HUES64 (cell line): ENCODE results near the gene CYP27B1. TPM values are rescaled to one million over a fixed set of nuclear protein-coding genes. Genes with fewer than 3 reads are reported as not detected.

Source experiments
- H3K27ac ChIP-seq: 2 replicates; pipeline ENCODE4 v1.7.0; 2013; ENCODE audit warnings: low read depth, low read length, inconsistent platforms
- H3K27me3 ChIP-seq: 2 replicates; pipeline ENCODE4 v1.6.1; 2013; ENCODE audit warnings: mild to moderate bottlenecking, low read length; ENCODE audit not compliant: insufficient read depth
- H3K36me3 ChIP-seq: 2 replicates; pipeline ENCODE4 v1.6.1; 2013; ENCODE audit warnings: mild to moderate bottlenecking, low read length; ENCODE audit not compliant: insufficient read depth
- H3K4me1 ChIP-seq: 2 replicates; pipeline ENCODE4 v1.6.1; 2013; ENCODE audit warnings: mild to moderate bottlenecking, low read length, moderate library complexity; ENCODE audit not compliant: insufficient read depth
- H3K4me3 ChIP-seq: 2 replicates; pipeline ENCODE4 v1.5.1; 2013; ENCODE audit warnings: mild to moderate bottlenecking, low read length, moderate library complexity
- H3K9ac ChIP-seq: 2 replicates; pipeline ENCODE4 v1.6.1; 2013; ENCODE audit warnings: mild to moderate bottlenecking, low read depth, low read length
- H3K9me3 ChIP-seq: 2 replicates; pipeline ENCODE4 v1.6.1; 2013; ENCODE audit warnings: low read depth, low read length; ENCODE audit not compliant: insufficient read depth
- WGBS: fragments of 150-250, 120-280 bp; methylation state at CpG from one replicate; pipeline ENCODE4 v1.1.7; 2013; ENCODE audit warnings: missing lambda C conversion rate; 5-methylcytosine and 5-hydroxymethylcytosine counted together
- polyA plus RNA-seq, 2 experiments: library from polyadenylated mRNA; stranded (reverse); fragments of 50-300 nt; gene quantifications; one replicate each; pipeline ENCODE4 v1.2.3, GENCODE V29; 2013

The CYP27B1 gene
- 0.95 TPM for polyA plus RNA-seq (2013, experiment 1 of 2)
- 1.2 TPM for polyA plus RNA-seq (2013, experiment 2 of 2)

DNA sequence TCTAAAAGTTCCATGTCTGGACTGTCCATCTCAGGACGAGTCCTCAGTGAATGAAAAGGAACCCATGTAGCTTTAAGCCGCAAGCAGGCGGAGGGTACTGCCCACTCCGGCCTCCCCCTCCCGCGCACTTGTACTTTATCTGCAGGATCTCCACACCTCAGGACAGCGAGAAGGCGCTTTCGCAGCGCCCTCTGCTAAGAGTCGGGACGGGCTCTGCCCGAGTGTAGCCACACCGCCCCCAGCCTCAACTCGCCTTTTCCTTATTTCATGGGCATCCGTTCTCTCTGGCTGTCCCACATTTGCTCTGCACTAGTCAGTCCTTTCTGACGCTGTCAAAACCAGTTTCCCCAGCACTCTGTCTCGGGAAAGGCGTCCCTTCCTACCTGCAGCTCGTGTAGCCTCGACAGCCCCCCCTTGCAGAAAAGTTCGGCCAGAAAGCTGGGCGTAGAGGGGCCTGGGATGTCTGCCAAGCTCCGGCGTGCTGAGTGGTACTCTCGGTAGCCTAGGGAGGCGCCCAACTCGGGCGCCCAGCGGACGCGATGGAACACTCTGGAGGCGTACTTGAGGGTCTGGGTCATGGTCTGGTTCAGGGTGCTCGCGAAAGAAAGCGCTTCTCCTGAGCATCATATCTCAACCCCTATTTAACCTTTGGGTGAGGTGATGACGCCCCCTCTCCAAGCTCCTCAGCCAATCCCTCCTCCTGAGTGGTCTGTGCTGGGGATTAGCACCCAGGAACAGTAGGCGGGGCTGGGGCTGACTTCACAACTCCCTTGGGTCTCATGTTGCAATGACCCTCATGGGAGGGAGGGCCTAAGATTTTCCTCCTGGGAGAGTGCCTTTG lies at the start of gene CYP27B1:
CYP27B1 (minus strand) TSS at position 615 of the 841 bp plus-strand sequence; CDS start at position 578, 37 bp downstream.
- no peaks in the 10 kb centered on the region for H3K9me3 ChIP-seq
- H3K36me3 ChIP-seq, result peaks cover 33% of the 10 kb centered on the region
- 5% methylated on average over 38 of the region's 38 CpGs for WGBS
- peaks cover 15% of the 10 kb centered on the region for H3K4me1 ChIP-seq
- H3K4me3 ChIP-seq, result peak within 1 kb of the TSS; percentile 56
- no peak within 1 kb of the TSS; the same call in 1 of the 2 replicates for H3K9ac ChIP-seq
- H3K27me3 ChIP-seq, result peaks cover 59% of the 10 kb centered on the region
- H3K27ac ChIP-seq, result peak within 1 kb of the TSS; percentile 32; the same call in 1 of the 2 replicates

DNA sequence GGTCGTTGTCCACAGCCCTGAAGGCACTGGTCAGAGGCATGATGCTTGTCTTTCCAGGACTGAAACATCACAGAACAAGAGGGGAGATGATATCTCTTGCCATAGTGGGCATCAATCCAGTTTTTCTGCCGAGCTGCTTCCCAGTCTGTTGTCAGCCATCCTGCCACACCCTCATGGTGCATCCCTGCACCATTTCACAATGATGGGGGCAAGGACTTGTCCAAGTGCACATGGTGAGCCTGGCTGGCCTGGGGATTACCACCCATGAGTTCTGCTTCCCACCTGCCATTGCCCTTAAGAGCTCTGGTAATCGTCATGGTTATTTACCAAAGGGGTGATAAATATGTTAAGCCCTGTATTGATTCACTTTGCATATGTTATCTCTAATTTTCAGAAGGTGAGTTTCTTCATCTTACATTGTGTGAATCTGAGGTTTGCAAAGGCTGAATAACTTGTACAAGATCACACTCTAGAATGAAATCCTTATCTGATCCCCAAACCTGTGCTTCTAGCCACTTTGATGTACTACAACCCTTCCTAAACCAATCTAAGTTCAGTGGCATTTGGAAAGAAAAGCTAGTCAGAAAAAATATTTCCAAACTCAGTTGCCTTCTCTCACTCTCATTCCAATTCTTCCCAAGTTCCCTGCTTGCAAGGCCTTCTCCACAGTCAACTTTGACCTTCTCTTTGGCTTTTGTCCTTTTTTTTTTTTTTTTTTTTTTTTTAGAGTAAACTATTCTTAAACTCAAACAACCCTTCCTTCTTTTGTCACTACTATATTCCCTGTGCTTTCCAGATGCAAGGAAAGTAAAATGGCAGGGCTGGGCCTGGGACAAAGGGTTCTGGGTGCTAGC lies 49.4 kb upstream of the CYP27B1 start:
- no peaks in the 10 kb centered on the region for H3K4me1 ChIP-seq
- H3K9ac ChIP-seq, result no peak overlapping the region
- no peaks in the 10 kb centered on the region for H3K27me3 ChIP-seq
- no peaks in the 10 kb centered on the region for H3K9me3 ChIP-seq
- peaks cover 11% of the 10 kb centered on the region; the same call in 1 of the 2 replicates for H3K36me3 ChIP-seq
- no peak overlapping the region for H3K4me3 ChIP-seq
- H3K27ac ChIP-seq, result no peak overlapping the region
- 86% methylated on average over 3 of the region's 3 CpGs for WGBS

GRCh38 chr12:57815177-57816000 lies 48.5 kb upstream of the CYP27B1 start:
- H3K27ac ChIP-seq, result no peak overlapping the region
- no peaks in the 10 kb centered on the region for H3K9me3 ChIP-seq
- H3K36me3 ChIP-seq, result peaks cover 6% of the 10 kb centered on the region; the same call in 1 of the 2 replicates
- 75% methylated on average over 12 of the region's 13 CpGs for WGBS
- no peaks in the 10 kb centered on the region for H3K4me1 ChIP-seq
- H3K4me3 ChIP-seq, result no peak overlapping the region
- no peak overlapping the region for H3K9ac ChIP-seq
- H3K27me3 ChIP-seq, result no peaks in the 10 kb centered on the region

DNA sequence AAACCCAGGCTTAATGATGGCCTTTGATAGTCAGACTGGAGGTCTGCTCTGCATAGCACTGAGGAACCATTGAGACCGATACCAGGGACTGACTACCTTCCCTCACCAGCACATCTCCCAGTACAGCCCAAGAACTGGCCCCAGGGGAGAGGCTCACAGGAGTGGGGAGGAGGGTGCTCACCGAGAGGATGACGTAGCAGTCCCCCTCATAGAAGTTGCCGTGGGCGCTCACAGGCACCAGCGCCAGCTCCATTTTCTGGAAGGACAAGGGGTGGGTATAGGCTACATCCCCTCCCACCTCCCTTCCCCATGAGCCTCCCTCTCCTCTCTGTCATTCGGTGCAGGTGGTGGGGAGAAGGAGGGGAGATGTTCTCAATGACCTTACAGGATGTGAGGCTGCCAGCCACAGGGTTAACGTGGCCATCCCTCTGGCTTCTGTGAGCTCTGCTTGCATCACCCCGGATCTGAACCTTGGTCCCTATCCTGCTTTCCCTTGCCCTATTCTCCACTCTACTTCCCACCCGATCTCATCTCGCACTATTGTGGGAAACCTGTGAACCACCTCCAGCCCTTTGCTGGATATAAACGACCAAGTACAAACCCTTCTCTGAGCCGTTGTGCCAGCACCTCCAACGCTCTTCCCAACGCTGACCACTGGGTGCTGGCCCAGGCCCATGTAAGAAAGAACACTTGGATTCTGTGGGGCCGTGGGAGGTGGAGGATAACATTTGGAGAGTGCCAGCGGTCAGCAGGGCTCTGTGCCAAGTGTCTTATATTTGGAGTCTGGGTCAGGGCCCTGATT lies 47.3 kb upstream of the CYP27B1 start:
- Histone ChIP-seq H3K36me3 (no peaks in the 10 kb centered on the region), H3K27ac (no peak overlapping the region), H3K9me3 (no peaks in the 10 kb centered on the region), H3K4me1 (no peaks in the 10 kb centered on the region), H3K9ac (no peak overlapping the region), H3K4me3 (no peak overlapping the region), H3K27me3 (no peaks in the 10 kb centered on the region)
- 88% methylated on average over 15 of the region's 17 CpGs for WGBS

- Histone ChIP-seq H3K4me1 (no peaks in the 10 kb centered on the region), H3K27me3 (no peaks in the 10 kb centered on the region), H3K9me3 (no peaks in the 10 kb centered on the region), H3K4me3 (no peak overlapping the region), H3K27ac (no peak overlapping the region), H3K9ac (no peak overlapping the region), H3K36me3 (no peaks in the 10 kb centered on the region)
- WGBS, result 91% methylated on average over 14 of the region's 14 CpGs
These were observed 46.5 kb upstream of the CYP27B1 start for GRCh38 chr12:57813111-57813970.

DNA sequence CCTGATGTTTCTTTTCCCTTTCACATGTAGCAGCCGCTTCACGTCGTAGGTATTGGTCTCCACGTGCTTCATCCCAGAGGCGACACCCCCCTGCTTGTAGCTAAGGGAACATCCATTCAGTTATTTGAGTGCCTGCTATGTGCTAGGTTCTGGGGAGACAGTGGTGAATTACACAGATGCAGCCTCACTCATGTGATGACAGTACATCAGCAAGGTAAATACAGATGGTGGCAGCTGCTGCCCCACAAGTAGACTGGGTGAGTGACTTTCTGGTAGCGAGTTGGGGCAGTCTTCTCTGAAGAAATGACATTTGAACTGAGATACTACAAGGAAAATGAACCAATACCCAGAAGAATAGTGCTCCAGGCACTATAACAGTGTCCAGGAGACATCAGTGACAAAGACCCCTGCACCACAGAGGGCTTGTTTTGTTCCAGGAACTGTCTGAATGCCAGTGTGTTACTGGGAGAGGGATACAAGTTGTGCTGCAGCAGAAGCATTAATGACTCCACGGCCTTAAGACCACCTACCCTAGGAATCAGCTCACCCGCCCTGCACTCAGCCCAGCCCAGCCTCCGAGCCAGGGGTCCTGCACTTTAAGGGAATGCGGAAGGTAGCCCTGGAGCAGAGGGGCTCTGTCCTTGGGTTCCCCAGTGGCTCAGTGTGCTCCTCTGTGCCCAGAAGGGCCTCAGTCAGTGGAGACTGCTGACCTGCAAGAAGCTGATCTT lies 44.3 kb upstream of the CYP27B1 start:
- peaks cover 3% of the 10 kb centered on the region; the same call in 1 of the 2 replicates for H3K36me3 ChIP-seq
- H3K27ac ChIP-seq, result no peak overlapping the region
- WGBS, result 92% methylated on average over 10 of the region's 10 CpGs
- no peaks in the 10 kb centered on the region for H3K27me3 ChIP-seq
- no peak overlapping the region for H3K4me3 ChIP-seq
- no peaks in the 10 kb centered on the region for H3K9me3 ChIP-seq
- no peaks in the 10 kb centered on the region for H3K4me1 ChIP-seq
- H3K9ac ChIP-seq, result no peak overlapping the region

GRCh38 chr12:57810450-57810849 lies 43.6 kb upstream of the CYP27B1 start:
- H3K4me1 ChIP-seq, result no peaks in the 10 kb centered on the region
- no peaks in the 10 kb centered on the region for H3K9me3 ChIP-seq
- 90% methylated on average over 5 of the region's 5 CpGs for WGBS
- no peak overlapping the region for H3K27ac ChIP-seq
- no peak overlapping the region for H3K4me3 ChIP-seq
- peaks cover 3% of the 10 kb centered on the region; the same call in 1 of the 2 replicates for H3K36me3 ChIP-seq
- H3K27me3 ChIP-seq, result no peaks in the 10 kb centered on the region
- no peak overlapping the region for H3K9ac ChIP-seq

DNA sequence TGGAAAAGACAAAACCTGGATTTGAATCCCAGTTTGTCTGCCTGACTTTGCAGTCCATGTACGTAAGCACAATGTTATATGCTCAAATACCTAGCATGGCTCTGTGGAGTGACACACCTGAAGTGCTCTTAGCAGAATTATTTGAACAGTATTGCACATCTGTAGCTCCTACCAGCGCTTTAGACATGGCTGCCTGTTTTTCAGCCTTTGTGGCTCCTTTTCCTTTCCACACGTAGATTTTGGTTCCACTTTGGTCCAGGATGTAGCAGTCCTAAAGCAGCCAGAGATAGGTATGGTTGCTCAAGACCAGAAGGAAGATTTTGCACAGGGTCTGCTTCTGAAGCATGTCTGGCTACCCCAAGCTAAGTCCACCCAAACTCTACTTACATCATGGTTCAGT lies 42.5 kb upstream of the CYP27B1 start:
- Histone ChIP-seq H3K36me3 (peaks cover 3% of the 10 kb centered on the region; the same call in 1 of the 2 replicates), H3K4me3 (no peak overlapping the region), H3K9me3 (no peaks in the 10 kb centered on the region), H3K4me1 (no peaks in the 10 kb centered on the region), H3K27me3 (no peaks in the 10 kb centered on the region), H3K27ac (no peak overlapping the region), H3K9ac (no peak overlapping the region)
- WGBS, result 96% methylated on average over 3 of the region's 3 CpGs

DNA sequence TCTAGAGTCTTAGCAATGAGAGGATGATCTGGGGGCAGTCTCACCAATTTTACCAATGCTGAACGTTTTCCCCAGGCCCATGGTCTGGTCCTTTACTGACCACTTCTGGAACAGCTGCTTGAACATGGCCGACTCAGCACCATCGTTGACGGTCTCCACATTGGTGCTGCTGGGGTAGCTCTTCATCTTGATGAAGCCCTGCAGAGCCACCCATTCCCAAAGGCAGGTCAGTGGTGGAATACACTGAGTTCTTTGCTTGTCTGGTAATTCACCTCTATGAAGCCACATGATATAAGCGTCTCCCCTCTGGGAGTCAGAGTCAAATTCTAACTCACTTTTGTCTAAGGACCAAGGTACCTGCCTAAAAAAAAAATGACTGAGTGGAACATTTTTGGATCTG lies 41.5 kb upstream of the CYP27B1 start:
- H3K9me3 ChIP-seq, result no peaks in the 10 kb centered on the region
- peaks cover 3% of the 10 kb centered on the region; the same call in 1 of the 2 replicates for H3K36me3 ChIP-seq
- no peak overlapping the region for H3K4me3 ChIP-seq
- no peak overlapping the region for H3K9ac ChIP-seq
- no peaks in the 10 kb centered on the region for H3K27me3 ChIP-seq
- 89% methylated on average over 5 of the region's 5 CpGs for WGBS
- H3K4me1 ChIP-seq, result no peaks in the 10 kb centered on the region
- H3K27ac ChIP-seq, result no peak overlapping the region
